IPS DF 4.7 (cell line): ENCODE data around the gene TBKBP1.

Experiments
- DNase-seq: peaks from one replicate; pipeline ENCODE4 v3.0.0-alpha.2; 2013; ENCODE audit warnings: low spot score; ENCODE audit errors: extremely low read depth

Gene TBKBP1

DNA sequence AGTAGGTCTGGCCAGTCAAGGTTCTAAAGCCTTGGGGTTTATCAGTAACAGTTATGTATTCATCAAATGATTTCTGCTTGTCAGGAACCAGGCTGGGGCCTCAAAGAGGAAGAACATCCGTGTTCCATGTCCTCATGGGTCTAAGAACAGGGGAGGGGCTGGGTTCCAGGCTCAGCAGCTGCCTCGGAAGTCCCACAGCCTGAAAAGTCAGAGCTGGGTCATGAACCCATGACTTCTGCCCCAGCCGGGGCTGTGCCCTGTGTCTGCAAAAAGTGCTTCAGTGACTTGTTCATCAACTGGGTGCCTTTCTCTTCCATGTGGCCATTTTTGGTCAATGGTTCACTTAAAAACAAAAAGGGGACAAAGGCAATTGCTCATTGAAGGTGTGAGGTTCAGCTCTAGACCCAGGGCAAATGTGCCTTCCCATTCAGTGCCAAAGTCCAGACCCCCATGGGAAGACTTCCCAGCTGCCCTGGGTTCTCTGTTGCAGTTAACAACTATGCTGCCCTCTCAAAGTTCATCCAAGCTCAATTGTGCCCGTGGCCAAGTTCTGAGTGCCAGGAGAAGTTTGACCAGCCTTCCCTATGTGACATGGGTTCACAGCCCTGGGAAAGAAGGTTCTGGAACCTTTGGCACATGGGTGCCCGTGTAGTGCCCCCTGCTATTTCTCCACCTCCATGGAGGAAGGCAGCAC lies 18.5 kb downstream of the TBKBP1 start:
- DNase-seq, result no peak

DNA sequence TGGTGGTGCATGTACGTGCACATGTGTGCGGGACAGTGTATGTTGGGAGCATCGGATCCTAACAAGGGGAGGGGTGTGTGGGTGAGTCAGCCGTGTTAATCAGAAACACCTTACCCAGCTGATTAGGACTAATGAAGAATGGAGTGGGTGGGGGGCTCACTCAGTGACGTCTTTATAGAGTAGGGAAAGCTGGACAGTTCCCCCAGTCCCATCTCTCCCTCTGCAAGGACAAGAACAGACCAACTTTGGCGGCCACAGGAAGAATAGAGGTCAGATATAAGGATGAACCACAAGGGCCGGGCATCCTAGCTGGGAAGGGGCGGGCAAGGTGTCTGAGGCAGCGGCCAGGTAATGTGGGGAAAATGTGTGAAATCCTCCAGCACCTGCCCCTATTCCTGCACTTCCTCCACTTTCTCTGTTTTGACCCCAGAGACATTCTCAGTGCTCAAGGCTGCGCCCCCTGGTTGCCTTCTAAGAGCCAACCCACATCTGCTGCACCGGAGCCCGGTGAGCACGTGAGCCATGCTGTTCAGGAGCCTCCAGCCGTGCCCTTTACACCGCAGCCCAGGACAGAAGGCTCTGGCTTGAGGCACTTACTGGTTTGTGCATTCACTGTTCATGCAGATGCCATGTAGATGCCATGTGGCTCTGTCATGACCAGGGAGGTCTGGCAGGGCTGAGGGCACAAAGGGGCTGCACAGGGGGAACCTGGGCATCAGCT lies 20.2 kb downstream of the TBKBP1 start:
- DNase-seq, result no peak

GRCh38 chr17:47714773-47715396 lies 20.9 kb downstream of the TBKBP1 start:
- DNase-seq, result no peak

DNA sequence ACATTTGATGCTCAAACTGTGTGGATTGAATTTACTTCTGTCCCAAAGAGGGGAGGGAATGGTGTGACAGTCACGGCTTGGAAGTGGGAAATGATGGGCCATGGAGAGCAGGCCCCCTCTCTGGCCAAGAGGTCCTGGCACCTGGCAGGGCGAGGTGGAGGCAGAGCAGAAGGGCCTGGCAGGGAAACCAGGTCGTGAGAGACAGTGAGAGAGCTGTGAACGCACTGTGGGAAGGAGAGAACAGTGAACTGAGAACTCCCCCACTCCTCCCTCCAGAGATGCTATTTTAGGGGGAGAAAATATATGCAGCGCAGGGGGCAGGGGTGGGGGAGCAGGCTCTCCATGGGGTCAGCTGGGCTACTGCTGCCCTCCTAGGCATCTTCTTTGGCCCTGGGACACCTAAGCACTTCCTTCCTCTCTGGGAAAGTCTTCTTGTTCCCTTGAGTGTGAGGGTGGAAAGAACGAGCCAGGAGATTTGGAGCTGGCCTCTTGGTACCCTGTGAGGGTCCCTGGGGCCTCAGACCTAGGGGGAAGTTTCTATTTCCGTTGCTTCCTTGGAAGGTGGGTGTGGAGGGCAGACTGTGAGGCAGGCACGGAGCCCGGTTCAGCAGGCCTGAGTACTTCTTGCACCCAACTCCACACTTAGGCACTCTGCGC lies 21.8 kb downstream of the TBKBP1 start:
- no peak for DNase-seq

DNA sequence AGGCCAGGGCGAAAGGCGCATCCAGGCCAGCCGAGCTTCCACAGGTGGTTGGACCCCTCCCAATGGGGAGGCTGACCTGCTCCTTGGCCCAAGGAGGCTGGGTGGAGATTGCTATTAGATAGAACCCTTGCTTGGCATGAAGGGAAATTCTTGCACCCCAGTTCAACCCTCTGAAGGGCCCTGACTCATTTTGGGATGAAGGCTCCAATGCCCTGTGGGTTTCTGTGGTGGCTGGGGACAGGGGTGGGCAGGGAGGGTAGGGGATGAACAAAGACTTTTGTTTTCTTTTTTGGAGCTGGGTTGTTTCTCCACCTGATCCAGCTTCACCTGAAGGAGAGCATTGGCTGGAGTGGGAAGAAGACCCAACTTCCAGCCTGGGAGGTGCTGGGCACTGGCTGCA lies 22.4 kb downstream of the TBKBP1 start:
- no peak for DNase-seq

GRCh38 chr17:47717261-47717697 lies 23.3 kb downstream of the TBKBP1 start:
- DNase-seq, result no peak

- DNase-seq, result no peak
Observed at GRCh38 chr17:47717979-47718621, 24.1 kb downstream of the TBKBP1 start.

DNA sequence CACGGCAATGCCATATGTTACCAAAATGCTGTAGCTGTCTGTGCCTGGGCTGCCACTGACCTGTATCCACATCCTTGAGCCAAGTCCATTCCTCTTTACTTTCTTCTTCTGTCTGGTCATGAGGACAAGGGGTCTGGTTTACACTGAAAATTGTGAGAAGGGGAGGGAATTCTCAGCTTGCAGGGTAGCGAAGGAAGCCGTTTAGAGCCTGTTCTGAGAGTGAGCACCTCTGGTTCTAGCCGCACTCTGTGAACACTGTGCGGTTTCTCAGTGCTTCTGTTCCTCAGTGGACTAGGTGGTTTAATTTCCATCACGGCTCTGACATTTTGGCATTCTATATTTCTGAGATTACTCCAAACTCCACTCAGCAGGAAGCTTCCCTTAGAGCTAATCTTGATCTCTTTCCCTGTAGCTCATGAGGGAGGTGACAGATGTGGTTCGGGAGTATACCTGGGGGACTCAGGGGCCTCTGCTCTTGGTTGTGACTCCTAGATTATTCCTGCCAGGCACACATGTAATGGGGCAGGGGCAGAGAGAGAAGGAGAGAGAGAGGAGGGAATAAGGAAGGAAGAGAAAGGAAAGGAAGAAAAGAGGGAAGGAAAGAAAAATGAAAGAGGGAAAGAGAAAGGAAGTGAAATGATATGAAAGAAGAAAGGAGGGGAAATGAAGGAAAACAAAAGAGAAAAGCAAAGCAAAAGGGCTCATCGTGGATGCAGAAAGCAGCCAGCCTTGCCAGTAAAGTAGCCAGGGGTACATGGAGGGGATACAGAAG lies 24.9 kb downstream of the TBKBP1 start:
- no peak for DNase-seq

GRCh38 chr17:47719411-47720152 lies 25.6 kb downstream of the TBKBP1 start:
- DNase-seq, result no peak

DNA sequence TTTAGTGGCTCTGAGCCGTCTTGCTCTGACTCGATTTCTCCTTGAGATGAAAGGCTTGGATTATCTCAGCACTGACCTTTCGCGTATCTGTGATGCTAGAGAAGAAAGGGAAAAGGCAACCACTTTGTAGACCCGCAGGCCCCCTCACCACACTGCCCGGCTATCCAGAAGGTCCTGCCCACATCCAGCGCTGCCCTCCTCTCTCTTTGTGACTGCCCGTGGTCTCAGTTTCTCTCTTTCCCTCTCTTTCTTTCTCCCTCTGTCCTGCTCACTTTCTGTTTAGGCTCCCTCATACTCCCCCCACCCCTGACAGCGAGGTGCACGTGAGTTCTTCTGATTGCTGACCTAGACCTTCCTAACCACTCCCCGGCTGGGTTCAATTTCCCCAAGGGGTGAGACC lies 26.2 kb downstream of the TBKBP1 start:
- DNase-seq, result no peak

DNA sequence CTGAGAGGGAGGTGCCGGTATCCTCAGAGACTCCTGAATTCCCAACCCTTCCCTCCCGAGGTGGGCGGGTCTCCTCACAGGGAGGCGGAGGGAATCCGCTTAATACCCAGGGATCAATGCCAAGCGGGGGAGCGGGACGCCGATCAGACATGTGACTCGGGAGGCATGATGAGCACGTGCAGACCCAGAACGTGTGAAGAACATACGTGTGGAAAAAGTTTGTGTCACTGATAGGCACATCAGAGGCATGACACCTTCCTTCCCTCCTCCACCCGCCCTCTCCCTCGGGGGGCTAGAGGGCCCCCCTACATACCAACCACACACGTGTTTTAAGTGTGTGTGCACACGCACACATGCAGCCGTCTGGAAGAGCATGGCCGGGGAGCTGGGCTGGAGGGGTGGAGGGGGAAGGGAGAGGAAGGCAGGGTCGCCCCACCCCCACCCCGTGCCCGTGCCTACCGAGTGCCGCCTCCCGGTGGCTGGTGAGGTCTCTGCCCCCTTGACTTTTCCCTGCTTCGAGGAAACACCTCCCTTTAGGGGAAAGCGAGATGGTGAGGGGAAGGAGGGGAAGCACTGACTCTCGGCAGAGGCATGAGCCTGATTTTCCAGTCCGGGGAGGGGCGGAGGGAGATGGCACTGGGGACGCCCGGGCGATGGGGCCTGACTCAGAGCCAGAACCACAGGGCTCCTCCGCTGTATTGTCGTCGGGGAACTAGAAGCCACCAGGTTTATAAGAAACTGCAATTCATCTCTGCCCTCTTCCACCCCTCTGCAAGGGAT lies 27.0 kb downstream of the TBKBP1 start:
- DNase-seq, result no peak

GRCh38 chr17:47721725-47722124 lies 27.8 kb downstream of the TBKBP1 start:
- DNase-seq, result no peak

GRCh38 chr17:47724705-47725104 lies 30.7 kb downstream of the TBKBP1 start:
- DNase-seq, result no peak

DNA sequence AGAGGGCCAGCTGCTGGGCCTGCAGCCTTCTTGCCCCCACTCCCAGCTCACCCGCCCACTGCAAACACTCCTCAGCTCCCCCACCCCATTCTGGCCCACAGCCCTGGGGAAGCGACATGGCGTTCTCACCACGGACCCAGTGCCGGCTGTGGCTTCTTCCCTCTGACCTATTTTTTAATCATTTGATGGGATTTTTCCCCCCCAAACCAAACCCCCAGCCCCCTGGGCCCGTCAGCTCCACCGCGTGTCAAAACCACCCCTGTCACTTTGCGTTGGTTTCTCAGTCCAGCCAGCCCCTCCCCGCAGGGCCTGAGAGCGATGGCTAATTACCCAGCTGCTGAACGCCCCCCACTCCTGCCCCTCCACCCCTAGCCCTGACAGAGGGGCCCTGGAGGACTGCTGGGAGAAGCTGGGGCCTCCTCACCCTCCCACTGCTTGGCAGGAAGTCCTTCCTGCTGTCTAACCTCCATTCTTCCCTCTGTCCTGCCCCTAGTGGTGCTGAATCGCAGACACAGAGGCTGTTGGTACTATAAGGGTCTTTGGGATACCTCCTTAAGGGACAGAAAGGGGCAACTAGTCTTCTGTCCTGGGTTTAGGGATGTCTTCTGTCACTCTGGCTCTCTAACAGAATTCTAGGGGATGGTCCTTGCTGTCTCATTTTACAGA lies 31.6 kb downstream of the TBKBP1 start:
- DNase-seq, result no peak

GRCh38 chr17:47726796-47727703 lies 33.1 kb downstream of the TBKBP1 start:
- no peak for DNase-seq

- DNase-seq, result no peak
Observed at GRCh38 chr17:47727704-47728036, 33.7 kb downstream of the TBKBP1 start.

- no peak for DNase-seq
Observed at GRCh38 chr17:47728214-47728877, 34.4 kb downstream of the TBKBP1 start.
